ENCODE data around the gene GALC.

GRCh38 chr14:88026890-88027289, 33.9 kb upstream of the GALC start:
- TF ChIP-seq CTCF (IDR thresholded peaks at IDR 0.05) = no peak
- no peak for TF ChIP-seq POLR2A (IDR thresholded peaks at IDR 0.05)
- no peak for TF ChIP-seq POLR2AphosphoS5 (IDR thresholded peaks at IDR 0.05)
